Fibroblast of pulmonary artery (primary cell): ENCODE data around the gene CDK14.
A peak's percentile ranks its signal among the peaks of the same experiment; 100 is the strongest.

ENCODE experiments used
- DNase-seq: peaks from one replicate; pipeline ENCODE4 v3.0.0-alpha.2; 2010; ENCODE audit warnings: low read depth
- H3K4me3 ChIP-seq: replicated peaks from 2 replicates; pipeline ENCODE4 v1.5.1; 2011; ENCODE audit warnings: low read depth, mild to moderate bottlenecking, control low read depth, low read length, moderate library complexity
- TF ChIP-seq, protein P1 (sequence below): IDR thresholded peaks from 2 replicates; pipeline ENCODE4 v1.5.1; 2011; ENCODE audit warnings: mild to moderate bottlenecking, control low read depth, low read length, inconsistent platforms; ENCODE audit errors: missing control alignments

Gene CDK14

DNA sequence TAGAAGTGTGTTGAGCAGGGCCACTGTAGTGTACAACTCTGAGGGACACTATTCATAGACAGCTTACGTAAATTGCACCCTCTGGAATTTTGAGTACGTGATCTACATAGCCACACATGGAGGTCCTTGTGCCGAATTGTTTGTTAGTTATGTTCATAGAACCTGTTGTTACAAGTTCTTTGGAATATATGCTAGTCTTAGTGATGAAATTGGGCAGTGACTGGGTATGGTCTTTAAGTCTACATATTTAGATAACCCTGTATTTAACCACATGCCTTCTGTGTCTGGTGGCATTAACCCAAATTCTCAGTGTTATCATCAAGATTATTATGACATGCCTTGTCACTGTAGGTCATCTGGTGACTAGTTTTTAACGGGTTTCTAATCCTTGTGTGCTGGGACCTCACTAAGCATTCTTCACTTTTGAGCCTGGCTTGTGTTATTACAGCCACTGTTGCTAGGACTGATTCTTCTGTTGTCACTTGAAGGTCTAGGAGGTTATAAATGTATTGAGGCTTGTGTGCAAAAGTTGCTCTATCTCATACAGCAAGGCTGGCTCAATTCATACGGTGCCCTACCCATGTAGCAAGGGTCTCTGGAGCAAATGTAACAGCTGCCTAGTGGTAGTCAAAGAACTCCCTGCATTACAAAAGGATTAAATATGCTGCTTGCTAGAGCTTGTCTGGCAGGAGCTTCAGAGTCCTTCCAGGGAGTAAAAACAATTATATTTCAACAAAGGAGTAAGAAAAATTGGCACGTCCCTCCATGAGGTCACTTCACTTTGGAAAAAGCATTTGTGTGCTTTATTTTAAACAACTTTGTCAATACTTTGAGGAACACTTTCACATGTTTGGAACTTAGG lies 65.4 kb downstream of the CDK14 start:
- no peak overlapping the region for H3K4me3 ChIP-seq
- peak; percentile 55 for DNase-seq
- TF ChIP-seq, protein P1, sequence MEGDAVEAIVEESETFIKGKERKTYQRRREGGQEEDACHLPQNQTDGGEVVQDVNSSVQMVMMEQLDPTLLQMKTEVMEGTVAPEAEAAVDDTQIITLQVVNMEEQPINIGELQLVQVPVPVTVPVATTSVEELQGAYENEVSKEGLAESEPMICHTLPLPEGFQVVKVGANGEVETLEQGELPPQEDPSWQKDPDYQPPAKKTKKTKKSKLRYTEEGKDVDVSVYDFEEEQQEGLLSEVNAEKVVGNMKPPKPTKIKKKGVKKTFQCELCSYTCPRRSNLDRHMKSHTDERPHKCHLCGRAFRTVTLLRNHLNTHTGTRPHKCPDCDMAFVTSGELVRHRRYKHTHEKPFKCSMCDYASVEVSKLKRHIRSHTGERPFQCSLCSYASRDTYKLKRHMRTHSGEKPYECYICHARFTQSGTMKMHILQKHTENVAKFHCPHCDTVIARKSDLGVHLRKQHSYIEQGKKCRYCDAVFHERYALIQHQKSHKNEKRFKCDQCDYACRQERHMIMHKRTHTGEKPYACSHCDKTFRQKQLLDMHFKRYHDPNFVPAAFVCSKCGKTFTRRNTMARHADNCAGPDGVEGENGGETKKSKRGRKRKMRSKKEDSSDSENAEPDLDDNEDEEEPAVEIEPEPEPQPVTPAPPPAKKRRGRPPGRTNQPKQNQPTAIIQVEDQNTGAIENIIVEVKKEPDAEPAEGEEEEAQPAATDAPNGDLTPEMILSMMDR = no peak

DNA sequence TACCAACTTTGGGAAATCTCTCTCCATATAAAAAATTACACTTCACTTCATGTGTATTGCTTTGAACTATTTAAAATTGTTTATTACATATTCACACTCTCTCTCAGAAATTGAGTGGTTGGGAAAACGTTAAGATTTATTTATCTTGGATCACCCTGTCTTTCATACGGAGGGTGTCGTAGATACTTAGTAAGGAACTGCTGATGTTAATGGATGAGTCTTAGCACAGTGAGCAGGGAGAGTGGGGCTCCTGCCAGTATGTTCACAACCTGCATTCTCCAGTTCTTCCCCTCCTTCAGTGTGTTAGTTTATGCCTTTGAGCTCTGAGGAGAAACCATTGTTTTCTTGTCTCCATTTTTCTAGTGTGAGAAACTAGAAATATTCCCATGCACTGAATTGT lies 67.1 kb downstream of the CDK14 start:
- TF ChIP-seq, protein P1 = no peak
- H3K4me3 ChIP-seq = no peak overlapping the region

DNA sequence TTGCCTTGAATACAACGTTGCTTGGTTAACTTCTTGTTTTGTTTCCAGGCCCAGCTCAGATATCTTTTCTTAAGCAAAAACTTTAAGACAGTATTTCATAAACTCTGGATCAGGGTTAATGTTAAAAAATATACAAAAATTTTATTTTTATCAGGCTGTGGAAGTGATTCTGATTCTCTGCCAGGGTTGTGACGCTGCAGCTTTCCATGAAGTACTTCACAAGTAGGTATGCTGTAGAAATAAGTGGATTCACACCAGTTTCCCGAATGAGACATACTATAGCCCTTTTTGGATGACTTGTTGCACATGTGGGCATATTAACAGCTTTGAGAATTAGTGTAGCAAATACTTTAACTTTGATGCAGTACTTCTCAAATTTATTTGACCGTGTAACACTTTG lies 70.1 kb downstream of the CDK14 start:
- TF ChIP-seq, protein P1 = no peak

More for the DNA sequence above, 67.1 kb downstream of the CDK14 start:
- DNase-seq = no peak

DNA sequence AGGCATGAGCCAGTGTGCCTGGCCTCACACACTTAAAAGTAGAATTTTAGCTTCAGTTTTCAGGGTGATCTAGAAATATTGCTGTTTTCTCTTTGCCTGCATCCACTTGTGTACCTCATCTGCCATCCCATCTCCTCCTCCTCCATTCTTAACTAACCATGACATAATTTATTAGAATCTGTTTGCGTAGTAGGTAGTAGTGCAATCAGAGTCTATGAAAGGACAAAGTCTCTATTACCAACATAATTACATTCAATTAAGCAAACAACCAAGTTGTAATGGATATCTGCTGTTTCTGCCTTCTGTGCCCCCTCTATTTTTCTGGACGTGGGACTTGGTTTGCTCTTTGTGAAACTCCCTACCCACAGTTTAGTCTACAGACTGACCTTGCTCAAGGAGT lies 72.9 kb downstream of the CDK14 start:
- TF ChIP-seq, protein P1 = no peak
- no peak overlapping the region for H3K4me3 ChIP-seq
- no peak for DNase-seq

More for the DNA sequence above, 70.1 kb downstream of the CDK14 start:
- H3K4me3 ChIP-seq = no peak overlapping the region
- DNase-seq = peak; percentile 27

DNA sequence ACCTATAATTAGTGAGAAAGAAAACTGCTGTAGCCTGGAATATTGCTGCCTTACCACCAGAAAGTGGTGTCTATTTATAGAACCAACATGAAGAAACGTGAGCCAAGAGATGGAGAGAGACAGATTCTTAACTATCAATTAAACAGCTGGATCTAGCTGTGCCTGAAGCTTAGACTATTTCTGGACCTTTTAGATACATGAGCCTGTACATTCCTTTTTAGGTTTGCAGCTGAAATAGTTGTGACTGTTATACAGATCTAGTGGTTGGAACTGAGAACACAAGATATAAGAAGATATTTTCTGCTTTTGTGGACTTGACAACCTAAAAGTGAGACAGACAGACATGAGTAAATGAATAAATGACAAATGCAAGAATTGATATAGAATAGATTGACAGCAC lies 73.4 kb downstream of the CDK14 start:
- TF ChIP-seq, protein P1 = no peak
- no peak overlapping the region for H3K4me3 ChIP-seq
- DNase-seq = no peak

DNA sequence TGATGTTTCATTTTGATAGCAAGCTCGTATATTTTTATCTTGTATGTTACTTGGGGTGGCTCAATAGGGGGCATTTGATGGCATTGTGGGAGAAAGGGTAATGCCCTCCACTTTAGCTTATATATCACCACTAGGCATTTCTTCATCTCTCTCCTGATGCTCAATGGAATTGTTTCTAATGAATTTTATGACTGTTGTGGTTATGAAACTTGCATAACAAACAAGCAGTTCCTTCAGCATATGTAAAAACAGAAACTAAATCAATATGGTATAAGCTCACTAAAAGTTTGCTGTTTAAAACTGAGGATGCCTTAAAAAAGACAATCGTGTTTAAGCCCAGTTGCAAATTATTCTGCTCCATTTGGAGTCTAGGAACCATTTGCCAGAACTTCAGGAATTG lies 75.5 kb downstream of the CDK14 start:
- TF ChIP-seq, protein P1 = no peak
- H3K4me3 ChIP-seq = no peak overlapping the region
- no peak for DNase-seq

DNA sequence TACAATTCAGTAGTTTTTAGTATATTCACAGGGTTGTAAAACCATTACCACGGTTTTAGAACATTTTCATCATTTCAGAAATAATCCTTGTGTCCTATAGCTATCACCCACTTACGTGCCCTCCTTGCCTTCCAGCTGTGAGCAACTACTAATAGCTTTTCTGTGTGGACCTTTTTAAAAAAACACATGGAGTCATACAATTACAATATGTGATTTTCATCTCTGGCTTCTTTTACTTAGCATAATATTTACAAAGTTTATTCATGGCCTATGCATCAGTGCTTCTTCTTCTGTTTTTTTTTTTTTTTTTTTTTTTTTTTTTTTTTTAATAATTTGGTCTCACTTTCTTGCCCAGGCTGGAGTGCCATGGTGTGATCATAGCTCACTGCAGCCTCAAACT lies 76.1 kb downstream of the CDK14 start:
- TF ChIP-seq, protein P1 = no peak
- no peak overlapping the region for H3K4me3 ChIP-seq

More for the DNA sequence above, 76.1 kb downstream of the CDK14 start:
- no peak for DNase-seq
